Activated CD8-positive, alpha-beta T cell treated with anti-CD3 and anti-CD28 coated beads for 36 hours (primary cell): ENCODE results near the gene BBS1. TPM values are rescaled to one million over a fixed set of nuclear protein-coding genes. Genes with fewer than 3 reads are reported as not detected.

Source experiments
- ATAC-seq: fragments of 200-7000 bp; cut with Tn5 transposase; one replicate; pipeline ENCODE4 v1.10.0; 2021; ENCODE audit warnings: mild to moderate bottlenecking, moderate library complexity
- CTCF ChIA-PET: fragments of 350-600 bp; sonication (Branson Sonifier 250); formaldehyde crosslinking; loops from one replicate; lab custom pipeline; 2021; ENCODE audit warnings: antibody characterized with exemption; lab: Charles Lee
- POLR2A ChIA-PET: fragments of 350-600 bp; sonication (Branson Sonifier 250); formaldehyde crosslinking; loops from one replicate; lab custom pipeline; 2021; ENCODE audit warnings: antibody characterized with exemption; lab: Charles Lee
- DNase-seq: peaks from one replicate; pipeline ENCODE4 v3.0.0-alpha.2; 2020
- H3K27ac Mint-ChIP-seq: one replicate; pipeline ENCODE4 v1.8.0; 2021; ENCODE audit warnings: mild to moderate bottlenecking, mixed read lengths
- H3K27me3 Mint-ChIP-seq: one replicate; pipeline ENCODE4 v1.8.0; 2021; ENCODE audit warnings: mixed read lengths
- H3K36me3 Mint-ChIP-seq: one replicate; pipeline ENCODE4 v1.8.0; 2021; ENCODE audit warnings: low read depth, mixed read lengths
- H3K4me1 Mint-ChIP-seq: one replicate; pipeline ENCODE4 v1.8.0; 2021; ENCODE audit warnings: low read depth, mixed read lengths
- H3K4me3 Mint-ChIP-seq: one replicate; pipeline ENCODE4 v1.8.0; 2021; ENCODE audit warnings: mild to moderate bottlenecking, moderate library complexity, mixed read lengths
- H3K9me3 Mint-ChIP-seq: one replicate; pipeline ENCODE4 v1.8.0; 2021; ENCODE audit warnings: mixed read lengths
- CTCF ChIP-seq: fragments of 200-600 bp; IDR thresholded peaks from one replicate; pipeline ENCODE4 v1.8.0; 2022; ENCODE audit warnings: antibody characterized with exemption, mild to moderate bottlenecking
- intact Hi-C: fragments of 100-400 bp; cut with micrococcal nuclease; formaldehyde crosslinking; loops from one replicate; pipeline ENCODE4 v1.10.0; 2022
- total RNA-seq, 2 experiments: library from RNA; stranded (reverse); gene quantifications; one replicate each; pipeline ENCODE4 v1.2.3, GENCODE V29; 2021

The BBS1 gene
- total RNA-seq, 2 experiments from 2014 or later = 7.7 to 7.9 TPM

DNA sequence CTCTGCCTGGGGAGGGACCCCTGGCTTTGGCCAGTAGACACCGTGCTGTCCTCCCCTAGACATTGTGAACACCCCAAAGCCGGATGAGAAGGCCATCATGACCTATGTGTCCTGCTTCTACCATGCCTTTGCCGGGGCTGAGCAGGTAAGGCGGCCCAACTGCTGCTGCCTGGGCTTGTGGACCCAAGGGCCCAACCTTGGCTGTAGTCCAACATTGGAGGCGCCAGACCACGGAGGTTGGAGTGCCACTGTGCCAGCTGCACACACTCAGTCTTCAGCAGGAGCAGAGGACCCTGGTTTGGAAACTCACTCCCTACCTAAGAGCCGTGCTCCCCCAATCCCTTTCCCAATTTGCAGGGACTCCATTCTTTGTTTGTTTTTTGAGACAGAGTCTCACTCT lies 45.7 kb downstream of the BBS1 start:
- DNase-seq = no peak
- no peaks in the 10 kb centered on the region for H3K36me3 Mint-ChIP-seq
- H3K27ac Mint-ChIP-seq = no peak overlapping the region
- no peak for ATAC-seq
- no peak overlapping the region for H3K4me3 Mint-ChIP-seq
- H3K27me3 Mint-ChIP-seq = peaks cover 9% of the 10 kb centered on the region
- no peaks in the 10 kb centered on the region for H3K9me3 Mint-ChIP-seq
- CTCF ChIA-PET = interaction anchor here (2.5 kb wide), 1 partner anchor 36 kb away, joined by 7 read pairs; the partner anchor contains the start of genes CCDC87 and CCS
- POLR2A ChIA-PET = interaction anchor here (1.0 kb wide), 1 partner anchor 112 kb away, joined by 5 read pairs; no protein-coding TSS in a partner anchor
- intact Hi-C loops = no loop called here
- no peak for TF ChIP-seq CTCF
- H3K4me1 Mint-ChIP-seq = peaks cover 3% of the 10 kb centered on the region

GRCh38 chr11:66557733-66558326 lies 47.4 kb downstream of the BBS1 start:
- no peak for DNase-seq
- ChIA-PET CTCF (interaction anchor here (0.5 to 2.5 kb wide), 2 partner anchors 120 to 998 kb away, joined by 3 to 6 read pairs; partner anchors contain the start of gene RBM4B), POLR2A (no interaction called here)
- H3K27ac Mint-ChIP-seq = no peak overlapping the region
- H3K9me3 Mint-ChIP-seq = no peaks in the 10 kb centered on the region
- intact Hi-C loops = no loop called here
- no peak for TF ChIP-seq CTCF
- H3K4me3 Mint-ChIP-seq = no peak overlapping the region
- H3K27me3 Mint-ChIP-seq = peaks cover 9% of the 10 kb centered on the region
- ATAC-seq = no peak
- peaks cover 3% of the 10 kb centered on the region for H3K4me1 Mint-ChIP-seq
- H3K36me3 Mint-ChIP-seq = no peaks in the 10 kb centered on the region

DNA sequence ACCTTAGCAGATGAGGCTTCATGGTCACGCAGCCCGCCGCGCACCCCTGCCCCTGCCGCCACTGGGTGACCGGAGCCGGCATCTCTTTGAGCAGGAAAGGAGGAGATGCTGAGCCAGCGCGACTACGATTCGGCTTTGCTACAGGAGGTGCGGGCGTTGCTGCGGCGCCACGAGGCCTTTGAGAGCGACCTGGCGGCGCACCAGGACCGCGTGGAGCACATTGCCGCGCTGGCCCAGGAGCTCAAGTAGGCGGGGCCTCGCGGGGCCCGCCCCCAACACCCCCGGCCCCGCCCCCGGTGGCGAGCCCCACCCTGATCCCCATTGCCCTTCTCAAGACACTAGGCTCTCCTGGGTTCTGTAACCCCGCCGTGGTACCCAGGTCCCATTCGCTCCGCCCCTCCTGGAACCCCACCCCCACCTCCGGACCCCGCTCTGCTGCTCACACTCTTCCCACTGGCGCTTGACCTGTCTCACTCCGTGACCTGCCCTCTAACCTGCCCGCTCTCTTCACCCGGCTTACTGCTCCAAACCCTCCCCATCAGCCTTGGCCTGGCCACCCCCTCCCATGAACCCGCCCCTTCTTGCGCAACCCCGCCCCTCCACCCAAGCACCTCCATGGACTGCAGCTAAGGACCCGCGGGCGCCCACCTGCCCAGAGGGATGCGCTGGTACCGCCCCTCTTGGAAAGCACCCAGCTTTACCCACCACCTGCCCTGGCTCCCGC lies 48.9 kb downstream of the BBS1 start:
- ChIA-PET CTCF (interaction anchor here (1.4 to 2.5 kb wide), 2 partner anchors 13 to 119 kb away, joined by 5 to 6 read pairs; partner anchors contain the start of genes RBM4B and ZDHHC24), POLR2A (interaction anchor here (0.9 kb wide), 1 partner anchor 14 kb away, joined by 3 read pairs; the partner anchor contains the start of gene ZDHHC24)
- intact Hi-C loops = no loop called here
- Mint-ChIP-seq H3K27me3 (peaks cover 9% of the 10 kb centered on the region), H3K4me3 (no peak overlapping the region), H3K9me3 (no peaks in the 10 kb centered on the region), H3K36me3 (no peaks in the 10 kb centered on the region), H3K4me1 (peaks cover 3% of the 10 kb centered on the region), H3K27ac (no peak overlapping the region)
- DNase-seq (peak; percentile 36), ATAC-seq (peak; percentile 82)
- TF ChIP-seq CTCF = no peak

DNA sequence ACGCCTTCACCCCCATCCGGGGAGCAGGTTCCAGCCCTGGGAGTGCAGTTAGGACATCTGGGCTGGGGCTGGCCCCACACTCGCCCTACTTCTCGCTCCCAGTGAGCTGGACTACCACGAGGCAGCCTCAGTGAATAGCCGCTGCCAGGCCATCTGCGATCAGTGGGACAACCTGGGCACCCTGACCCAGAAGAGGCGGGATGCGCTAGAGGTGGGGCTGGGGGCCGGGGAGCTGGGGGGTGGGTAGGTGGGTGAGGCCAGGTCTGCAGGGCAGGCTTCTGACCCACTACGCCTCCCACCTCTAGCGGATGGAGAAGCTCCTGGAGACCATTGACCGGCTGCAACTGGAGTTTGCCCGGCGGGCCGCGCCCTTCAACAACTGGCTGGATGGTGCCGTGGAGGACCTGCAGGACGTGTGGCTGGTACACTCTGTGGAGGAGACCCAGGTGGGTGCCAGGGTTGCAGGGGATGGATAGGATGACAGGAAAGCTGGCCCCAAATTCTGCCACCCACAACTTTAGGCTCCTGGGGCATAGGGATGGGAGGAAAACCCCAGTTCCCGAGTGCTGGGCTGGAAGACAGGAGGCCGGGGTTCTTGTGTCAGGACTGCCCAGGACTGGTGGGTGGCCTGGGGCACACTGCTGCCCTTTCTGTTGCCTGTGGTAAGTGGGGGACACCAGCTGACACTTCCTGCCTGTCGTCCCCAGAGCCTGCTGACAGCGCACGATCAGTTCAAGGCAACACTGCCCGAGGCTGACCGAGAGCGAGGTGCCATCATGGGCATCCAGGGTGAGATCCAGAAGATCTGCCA lies 49.6 kb downstream of the BBS1 start:
- Mint-ChIP-seq H3K4me1 (peaks cover 3% of the 10 kb centered on the region), H3K4me3 (no peak overlapping the region), H3K27me3 (peaks cover 9% of the 10 kb centered on the region), H3K9me3 (no peaks in the 10 kb centered on the region), H3K36me3 (no peaks in the 10 kb centered on the region), H3K27ac (no peak overlapping the region)
- CTCF ChIA-PET = interaction anchor here (1.4 to 2.5 kb wide), 2 partner anchors 14 to 118 kb away, joined by 5 to 6 read pairs; partner anchors contain the start of genes RBM4B and ZDHHC24
- POLR2A ChIA-PET = interaction anchor here (0.9 kb wide), 1 partner anchor 14 kb away, joined by 3 read pairs; the partner anchor contains the start of gene ZDHHC24
- no peak for DNase-seq
- ATAC-seq = no peak
- intact Hi-C loops = no loop called here
- TF ChIP-seq CTCF = no peak
